OCI-LY3 (cell line): Measurements from ENCODE around the gene ZBTB7C.

Source experiments
- CTCF ChIP-seq: fragments of 200-600, 300-600 bp; sonication (generic); IDR thresholded peaks from 2 replicates; pipeline ENCODE4 v1.5.1; 2014; ENCODE audit warnings: antibody characterized with exemption, low read length, low read depth
- EZH2phosphoT487 ChIP-seq: fragments of 200-600 bp; shearing (Covaris generic); IDR thresholded peaks from 2 replicates; pipeline ENCODE4 v1.6.1; 2018; ENCODE audit warnings: antibody characterized with exemption, mixed run types, low read depth

DNA sequence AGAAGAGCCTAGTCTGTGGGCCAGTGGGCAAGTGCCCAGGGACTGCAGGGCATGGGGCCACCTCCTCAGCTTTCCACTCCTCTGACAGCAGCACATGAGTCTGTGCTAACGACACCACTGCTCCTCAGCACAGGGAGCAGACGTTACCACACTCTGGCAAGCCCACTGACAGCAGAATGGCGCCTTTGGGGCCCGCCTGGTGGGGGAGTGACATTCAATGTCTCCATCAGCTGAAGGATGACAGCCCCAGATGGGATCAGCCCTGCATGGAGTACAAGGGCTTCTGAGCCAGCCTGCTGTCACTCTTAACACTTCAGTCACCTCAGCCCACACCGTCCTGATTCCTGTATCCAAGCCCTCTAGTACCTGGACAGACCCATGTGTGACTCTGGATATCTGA is 329.3 kb downstream of the ZBTB7C start:
- no peak for TF ChIP-seq CTCF
- no peak for TF ChIP-seq EZH2phosphoT487
